ENCODE measurements around the gene ZFP91.

- no peak for TF ChIP-seq POLR2A (IDR thresholded peaks at IDR 0.05)
- TF ChIP-seq CTCF (IDR thresholded peaks at IDR 0.05): no peak
Observed at GRCh38 chr11:58574881-58575280, 4.0 kb upstream of the ZFP91 start.
